ENCODE measurements around the gene ATP2B2.

Gene ATP2B2

GRCh38 chr3:10501664-10502052, 3.7 kb downstream of the ATP2B2 start:
- H3K9me3 ChIP-seq (ENCODE audit: insufficient read depth, low read depth, low read length) = no peaks in the 10 kb centered on the region
- no peak overlapping the region for H3K9ac ChIP-seq (ENCODE audit: low read depth, low read length)

GRCh38 chr3:10500717-10501663, 4.4 kb downstream of the ATP2B2 start:
- Histone ChIP-seq H3K4me1 (ENCODE audit: insufficient read depth, low read length) (no peaks in the 10 kb centered on the region; the same call in 1 of the 2 replicates), H3K9me3 (ENCODE audit: insufficient read depth, low read depth, low read length) (no peaks in the 10 kb centered on the region), H3K9ac (ENCODE audit: low read depth, low read length) (no peak overlapping the region), H3K4me3 (ENCODE audit: low read length) (no peak overlapping the region), H3K36me3 (ENCODE audit: insufficient read depth, low read depth, low read length) (no peaks in the 10 kb centered on the region), H3K27ac (ENCODE audit: low read length) (no peak overlapping the region), H3K27me3 (ENCODE audit: insufficient read depth, low read length) (peaks cover 21% of the 10 kb centered on the region)

More at GRCh38 chr3:10501664-10502052, 3.7 kb downstream of the ATP2B2 start:
- peaks cover 24% of the 10 kb centered on the region for H3K27me3 ChIP-seq (ENCODE audit: insufficient read depth, low read length)
- H3K27ac ChIP-seq (ENCODE audit: low read length) = no peak overlapping the region
- H3K4me3 ChIP-seq (ENCODE audit: low read length) = no peak overlapping the region
- H3K4me1 ChIP-seq (ENCODE audit: insufficient read depth, low read length) = no peaks in the 10 kb centered on the region; the same call in 1 of the 2 replicates
- no peaks in the 10 kb centered on the region for H3K36me3 ChIP-seq (ENCODE audit: insufficient read depth, low read depth, low read length)

GRCh38 chr3:10498271-10498670, 7.1 kb downstream of the ATP2B2 start:
- no peak overlapping the region for H3K9ac ChIP-seq (ENCODE audit: low read depth, low read length)
- H3K4me1 ChIP-seq (ENCODE audit: insufficient read depth, low read length) = no peaks in the 10 kb centered on the region
- no peaks in the 10 kb centered on the region for H3K9me3 ChIP-seq (ENCODE audit: insufficient read depth, low read depth, low read length)
- H3K4me3 ChIP-seq (ENCODE audit: low read length) = no peak overlapping the region
- no peak overlapping the region for H3K27ac ChIP-seq (ENCODE audit: low read length)
- no peaks in the 10 kb centered on the region for H3K36me3 ChIP-seq (ENCODE audit: insufficient read depth, low read depth, low read length)
- no peaks in the 10 kb centered on the region for H3K27me3 ChIP-seq (ENCODE audit: insufficient read depth, low read length)

GRCh38 chr3:10497439-10497838, 7.9 kb downstream of the ATP2B2 start:
- H3K36me3 ChIP-seq (ENCODE audit: insufficient read depth, low read depth, low read length) = no peaks in the 10 kb centered on the region
- H3K9ac ChIP-seq (ENCODE audit: low read depth, low read length) = no peak overlapping the region
- H3K9me3 ChIP-seq (ENCODE audit: insufficient read depth, low read depth, low read length) = no peaks in the 10 kb centered on the region
- no peak overlapping the region for H3K4me3 ChIP-seq (ENCODE audit: low read length)
- no peaks in the 10 kb centered on the region for H3K4me1 ChIP-seq (ENCODE audit: insufficient read depth, low read length)
- H3K27me3 ChIP-seq (ENCODE audit: insufficient read depth, low read length) = no peaks in the 10 kb centered on the region
- H3K27ac ChIP-seq (ENCODE audit: low read length) = no peak overlapping the region

GRCh38 chr3:10496121-10496863, 9.1 kb downstream of the ATP2B2 start:
- Histone ChIP-seq H3K27me3 (ENCODE audit: insufficient read depth, low read length) (no peaks in the 10 kb centered on the region), H3K9ac (ENCODE audit: low read depth, low read length) (no peak overlapping the region), H3K36me3 (ENCODE audit: insufficient read depth, low read depth, low read length) (no peaks in the 10 kb centered on the region), H3K4me1 (ENCODE audit: insufficient read depth, low read length) (no peaks in the 10 kb centered on the region), H3K4me3 (ENCODE audit: low read length) (no peak overlapping the region), H3K9me3 (ENCODE audit: insufficient read depth, low read depth, low read length) (no peaks in the 10 kb centered on the region), H3K27ac (ENCODE audit: low read length) (no peak overlapping the region)

- H3K27me3 ChIP-seq (ENCODE audit: insufficient read depth, low read length) = no peaks in the 10 kb centered on the region
- H3K27ac ChIP-seq (ENCODE audit: low read length) = no peak overlapping the region
- no peak overlapping the region for H3K9ac ChIP-seq (ENCODE audit: low read depth, low read length)
- H3K4me3 ChIP-seq (ENCODE audit: low read length) = no peak overlapping the region
- no peaks in the 10 kb centered on the region for H3K36me3 ChIP-seq (ENCODE audit: insufficient read depth, low read depth, low read length)
- H3K9me3 ChIP-seq (ENCODE audit: insufficient read depth, low read depth, low read length) = no peaks in the 10 kb centered on the region
- no peaks in the 10 kb centered on the region for H3K4me1 ChIP-seq (ENCODE audit: insufficient read depth, low read length)
These were observed 9.8 kb downstream of the ATP2B2 start for GRCh38 chr3:10495614-10496013.

- Histone ChIP-seq H3K9me3 (ENCODE audit: insufficient read depth, low read depth, low read length) (no peaks in the 10 kb centered on the region), H3K27ac (ENCODE audit: low read length) (no peak overlapping the region), H3K4me1 (ENCODE audit: insufficient read depth, low read length) (no peaks in the 10 kb centered on the region)
These were observed 10.4 kb downstream of the ATP2B2 start for GRCh38 chr3:10495003-10495402.

GRCh38 chr3:10494180-10494579, 11.2 kb downstream of the ATP2B2 start:
- Histone ChIP-seq H3K9ac (ENCODE audit: low read depth, low read length) (no peak overlapping the region), H3K27ac (ENCODE audit: low read length) (no peak overlapping the region), H3K4me1 (ENCODE audit: insufficient read depth, low read length) (no peaks in the 10 kb centered on the region), H3K4me3 (ENCODE audit: low read length) (no peak overlapping the region), H3K27me3 (ENCODE audit: insufficient read depth, low read length) (no peaks in the 10 kb centered on the region), H3K9me3 (ENCODE audit: insufficient read depth, low read depth, low read length) (no peaks in the 10 kb centered on the region), H3K36me3 (ENCODE audit: insufficient read depth, low read depth, low read length) (no peaks in the 10 kb centered on the region)

More at GRCh38 chr3:10495003-10495402, 10.4 kb downstream of the ATP2B2 start:
- H3K4me3 ChIP-seq (ENCODE audit: low read length) = no peak overlapping the region
- no peaks in the 10 kb centered on the region for H3K27me3 ChIP-seq (ENCODE audit: insufficient read depth, low read length)
- no peaks in the 10 kb centered on the region for H3K36me3 ChIP-seq (ENCODE audit: insufficient read depth, low read depth, low read length)
- H3K9ac ChIP-seq (ENCODE audit: low read depth, low read length) = no peak overlapping the region

GRCh38 chr3:10493202-10493589, 12.2 kb downstream of the ATP2B2 start:
- no peaks in the 10 kb centered on the region for H3K27me3 ChIP-seq (ENCODE audit: insufficient read depth, low read length)

GRCh38 chr3:10492364-10493201, 12.8 kb downstream of the ATP2B2 start:
- no peaks in the 10 kb centered on the region for H3K4me1 ChIP-seq (ENCODE audit: insufficient read depth, low read length)

More at GRCh38 chr3:10493202-10493589, 12.2 kb downstream of the ATP2B2 start:
- H3K4me3 ChIP-seq (ENCODE audit: low read length) = no peak overlapping the region
- H3K36me3 ChIP-seq (ENCODE audit: insufficient read depth, low read depth, low read length) = no peaks in the 10 kb centered on the region
- no peaks in the 10 kb centered on the region for H3K4me1 ChIP-seq (ENCODE audit: insufficient read depth, low read length)
- H3K9me3 ChIP-seq (ENCODE audit: insufficient read depth, low read depth, low read length) = no peaks in the 10 kb centered on the region
- no peak overlapping the region for H3K27ac ChIP-seq (ENCODE audit: low read length)
- no peak overlapping the region for H3K9ac ChIP-seq (ENCODE audit: low read depth, low read length)

GRCh38 chr3:10489746-10490483, 15.5 kb downstream of the ATP2B2 start:
- Histone ChIP-seq H3K27ac (ENCODE audit: low read length) (no peak overlapping the region), H3K9ac (ENCODE audit: low read depth, low read length) (no peak overlapping the region), H3K4me1 (ENCODE audit: insufficient read depth, low read length) (no peaks in the 10 kb centered on the region), H3K36me3 (ENCODE audit: insufficient read depth, low read depth, low read length) (no peaks in the 10 kb centered on the region), H3K4me3 (ENCODE audit: low read length) (no peak overlapping the region), H3K9me3 (ENCODE audit: insufficient read depth, low read depth, low read length) (no peaks in the 10 kb centered on the region), H3K27me3 (ENCODE audit: insufficient read depth, low read length) (no peaks in the 10 kb centered on the region)

More at GRCh38 chr3:10492364-10493201, 12.8 kb downstream of the ATP2B2 start:
- Histone ChIP-seq H3K4me3 (ENCODE audit: low read length) (no peak overlapping the region), H3K36me3 (ENCODE audit: insufficient read depth, low read depth, low read length) (no peaks in the 10 kb centered on the region), H3K27me3 (ENCODE audit: insufficient read depth, low read length) (no peaks in the 10 kb centered on the region), H3K9me3 (ENCODE audit: insufficient read depth, low read depth, low read length) (no peaks in the 10 kb centered on the region), H3K9ac (ENCODE audit: low read depth, low read length) (no peak overlapping the region), H3K27ac (ENCODE audit: low read length) (no peak overlapping the region)
